WTC11 (cell line): Measurements from ENCODE around the gene RAB11B. TPM values are rescaled to one million over a fixed set of nuclear protein-coding genes. Genes with fewer than 3 reads are reported as not detected.
"Not testable (repeated sequence)": the region's sequence is repeated elsewhere in the genome, so short reads cannot be mapped to it uniquely, and the experiment has no call there.

Experiments
- ATAC-seq: fragments of 200-7000 bp; cut with Tn5 transposase; 2 replicates; pipeline ENCODE4 v1.10.0; 2021; ENCODE audit warnings: mild to moderate bottlenecking, moderate library complexity
- CTCF ChIA-PET: fragments of 300-600 bp; sonication (Branson Sonifier 250); formaldehyde crosslinking; loops from one replicate; lab custom pipeline; 2021; ENCODE audit warnings: antibody characterized with exemption; lab: Charles Lee
- POLR2A ChIA-PET: fragments of 350-600 bp; sonication (Branson Sonifier 250); formaldehyde crosslinking; loops from one replicate; lab custom pipeline; 2021; ENCODE audit warnings: antibody characterized with exemption; lab: Charles Lee
- DNase-seq: peaks from one replicate; pipeline ENCODE4 v3.0.0; 2021; ENCODE audit warnings: low spot score
- H3K27ac Mint-ChIP-seq: 2 replicates; pipeline ENCODE4 v1.8.0; 2021; ENCODE audit warnings: mixed read lengths
- H3K27me3 Mint-ChIP-seq: 2 replicates; pipeline ENCODE4 v1.8.0; 2021; ENCODE audit warnings: low read depth, mild to moderate bottlenecking, moderate library complexity, mixed read lengths
- H3K36me3 Mint-ChIP-seq: 2 replicates; pipeline ENCODE4 v1.8.0; 2021; ENCODE audit warnings: mixed read lengths
- H3K4me1 Mint-ChIP-seq: 2 replicates; pipeline ENCODE4 v1.8.0; 2022; ENCODE audit warnings: mixed read lengths
- H3K4me3 Mint-ChIP-seq: 2 replicates; pipeline ENCODE4 v1.8.0; 2021; ENCODE audit warnings: mild to moderate bottlenecking, moderate library complexity, mixed read lengths
- H3K9me3 Mint-ChIP-seq: 2 replicates; pipeline ENCODE4 v1.8.0; 2021; ENCODE audit warnings: mixed read lengths
- EMX1 ChIP-seq: fragments of 250-450 bp; sonication (Bioruptor Pico); IDR thresholded peaks from 2 replicates; pipeline ENCODE4 v1.8.0; 2021; ENCODE audit warnings: mild to moderate bottlenecking
- GABPB1 ChIP-seq: sonication (generic); formaldehyde crosslinking; IDR thresholded peaks from 2 replicates; pipeline ENCODE4 v1.8.1; 2023; ENCODE audit warnings: mild to moderate bottlenecking, missing genetic modification reagents
- JUN ChIP-seq: sonication (generic); formaldehyde crosslinking; IDR thresholded peaks from 2 replicates; pipeline ENCODE4 v1.8.0; 2023; ENCODE audit warnings: mild to moderate bottlenecking, missing genetic modification reagents
- SOX15 ChIP-seq: fragments of 250-450 bp; sonication (Bioruptor Pico); IDR thresholded peaks from 2 replicates; pipeline ENCODE4 v1.9.0; 2021; ENCODE audit warnings: mild to moderate bottlenecking
- TEAD1 ChIP-seq: sonication (generic); formaldehyde crosslinking; IDR thresholded peaks from 2 replicates; pipeline ENCODE4 v1.8.0; 2022; ENCODE audit warnings: mild to moderate bottlenecking, missing genetic modification reagents
- TP53 ChIP-seq: sonication (generic); formaldehyde crosslinking; IDR thresholded peaks from 2 replicates; pipeline ENCODE4 v1.8.1; 2023; ENCODE audit warnings: mild to moderate bottlenecking, missing genetic modification reagents
- total RNA-seq: library from RNA; stranded (reverse); gene quantifications from 3 replicates; pipeline ENCODE4 v1.2.3, GENCODE V29; 2021
- TF ChIP-seq, protein P1 (sequence below): sonication (generic); formaldehyde crosslinking; IDR thresholded peaks from 2 replicates; pipeline ENCODE4 v1.8.0; 2022; ENCODE audit warnings: mild to moderate bottlenecking, missing genetic modification reagents
- TF ChIP-seq, protein P2 (sequence below): sonication (generic); formaldehyde crosslinking; IDR thresholded peaks from 2 replicates; pipeline ENCODE4 v1.8.1; 2022; ENCODE audit warnings: missing genetic modification reagents, borderline replicate concordance
- TF ChIP-seq, protein P3 (sequence below): sonication (generic); formaldehyde crosslinking; IDR thresholded peaks from 2 replicates; pipeline ENCODE4 v1.8.0; 2023; ENCODE audit warnings: missing genetic modification reagents

The RAB11B gene
- total RNA-seq, 1 experiment from 2014 or later: 108 TPM

DNA sequence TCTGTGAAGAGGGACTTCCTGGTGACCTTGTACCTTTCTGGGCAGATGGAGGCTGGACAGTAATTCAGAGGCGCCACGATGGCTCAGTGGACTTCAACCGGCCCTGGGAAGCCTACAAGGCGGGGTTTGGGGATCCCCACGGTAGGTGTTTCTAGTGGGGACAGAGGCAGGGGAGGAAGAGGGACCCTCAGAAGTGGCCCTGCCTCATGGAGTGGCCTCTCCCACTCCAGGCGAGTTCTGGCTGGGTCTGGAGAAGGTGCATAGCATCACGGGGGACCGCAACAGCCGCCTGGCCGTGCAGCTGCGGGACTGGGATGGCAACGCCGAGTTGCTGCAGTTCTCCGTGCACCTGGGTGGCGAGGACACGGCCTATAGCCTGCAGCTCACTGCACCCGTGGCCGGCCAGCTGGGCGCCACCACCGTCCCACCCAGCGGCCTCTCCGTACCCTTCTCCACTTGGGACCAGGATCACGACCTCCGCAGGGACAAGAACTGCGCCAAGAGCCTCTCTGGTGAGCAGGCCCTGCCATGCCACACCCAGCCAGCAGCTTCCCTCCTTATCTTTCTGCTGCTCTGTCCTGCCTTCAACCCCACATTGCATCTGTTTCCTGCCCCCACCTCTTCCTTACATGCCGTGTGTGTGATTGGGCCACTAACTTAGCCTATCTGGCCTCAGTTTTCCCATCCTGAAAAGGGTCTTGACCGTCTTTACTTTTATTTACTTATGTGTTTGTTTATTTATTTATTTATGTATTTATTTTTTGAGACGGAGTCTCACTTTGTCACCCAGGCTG, 19.0 kb upstream of the RAB11B start:
- CTCF ChIA-PET: interaction anchor here (0.6 to 2.2 kb wide), 2 partner anchors 17 to 19 kb away, joined by 5 to 8 read pairs; partner anchors contain the start of gene RAB11B
- H3K9me3 Mint-ChIP-seq: 0 out of 2 replicates have a peak, but pooled peaks cover under 1% of the 10 kb centered on the region
- POLR2A ChIA-PET: no interaction called here
- peaks cover 19% of the 10 kb centered on the region for H3K27me3 Mint-ChIP-seq
- DNase-seq (no peak), ATAC-seq (no peak)
- H3K4me3 Mint-ChIP-seq: no peak overlapping the region
- H3K36me3 Mint-ChIP-seq: peaks cover 10% of the 10 kb centered on the region
- no peak overlapping the region for H3K27ac Mint-ChIP-seq
- TF ChIP-seq SOX15 (no peak), TP53 (CRISPR knock-in tag) (no peak), JUN (CRISPR knock-in tag) (no peak), EMX1 (CRISPR knock-in tag) (no peak)
- TF ChIP-seq, protein P1, sequence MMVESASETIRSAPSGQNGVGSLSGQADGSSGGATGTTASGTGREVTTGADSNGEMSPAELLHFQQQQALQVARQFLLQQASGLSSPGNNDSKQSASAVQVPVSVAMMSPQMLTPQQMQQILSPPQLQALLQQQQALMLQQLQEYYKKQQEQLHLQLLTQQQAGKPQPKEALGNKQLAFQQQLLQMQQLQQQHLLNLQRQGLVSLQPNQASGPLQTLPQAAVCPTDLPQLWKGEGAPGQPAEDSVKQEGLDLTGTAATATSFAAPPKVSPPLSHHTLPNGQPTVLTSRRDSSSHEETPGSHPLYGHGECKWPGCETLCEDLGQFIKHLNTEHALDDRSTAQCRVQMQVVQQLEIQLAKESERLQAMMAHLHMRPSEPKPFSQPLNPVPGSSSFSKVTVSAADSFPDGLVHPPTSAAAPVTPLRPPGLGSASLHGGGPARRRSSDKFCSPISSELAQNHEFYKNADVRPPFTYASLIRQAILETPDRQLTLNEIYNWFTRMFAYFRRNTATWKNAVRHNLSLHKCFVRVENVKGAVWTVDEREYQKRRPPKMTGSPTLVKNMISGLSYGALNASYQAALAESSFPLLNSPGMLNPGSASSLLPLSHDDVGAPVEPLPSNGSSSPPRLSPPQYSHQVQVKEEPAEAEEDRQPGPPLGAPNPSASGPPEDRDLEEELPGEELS (CRISPR knock-in tag): no peak
- TF ChIP-seq, protein P2, sequence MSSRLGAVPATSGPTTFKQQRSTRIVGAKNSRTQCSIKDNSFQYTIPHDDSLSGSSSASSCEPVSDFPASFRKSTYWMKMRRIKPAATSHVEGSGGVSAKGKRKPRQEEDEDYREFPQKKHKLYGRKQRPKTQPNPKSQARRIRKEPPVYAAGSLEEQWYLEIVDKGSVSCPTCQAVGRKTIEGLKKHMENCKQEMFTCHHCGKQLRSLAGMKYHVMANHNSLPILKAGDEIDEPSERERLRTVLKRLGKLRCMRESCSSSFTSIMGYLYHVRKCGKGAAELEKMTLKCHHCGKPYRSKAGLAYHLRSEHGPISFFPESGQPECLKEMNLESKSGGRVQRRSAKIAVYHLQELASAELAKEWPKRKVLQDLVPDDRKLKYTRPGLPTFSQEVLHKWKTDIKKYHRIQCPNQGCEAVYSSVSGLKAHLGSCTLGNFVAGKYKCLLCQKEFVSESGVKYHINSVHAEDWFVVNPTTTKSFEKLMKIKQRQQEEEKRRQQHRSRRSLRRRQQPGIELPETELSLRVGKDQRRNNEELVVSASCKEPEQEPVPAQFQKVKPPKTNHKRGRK: no peak
- TF ChIP-seq, protein P3, sequence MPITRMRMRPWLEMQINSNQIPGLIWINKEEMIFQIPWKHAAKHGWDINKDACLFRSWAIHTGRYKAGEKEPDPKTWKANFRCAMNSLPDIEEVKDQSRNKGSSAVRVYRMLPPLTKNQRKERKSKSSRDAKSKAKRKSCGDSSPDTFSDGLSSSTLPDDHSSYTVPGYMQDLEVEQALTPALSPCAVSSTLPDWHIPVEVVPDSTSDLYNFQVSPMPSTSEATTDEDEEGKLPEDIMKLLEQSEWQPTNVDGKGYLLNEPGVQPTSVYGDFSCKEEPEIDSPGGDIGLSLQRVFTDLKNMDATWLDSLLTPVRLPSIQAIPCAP (CRISPR knock-in tag): no peak
- TF ChIP-seq, all 79 proteins: peak for 0
- H3K4me1 Mint-ChIP-seq: peaks cover 18% of the 10 kb centered on the region

DNA sequence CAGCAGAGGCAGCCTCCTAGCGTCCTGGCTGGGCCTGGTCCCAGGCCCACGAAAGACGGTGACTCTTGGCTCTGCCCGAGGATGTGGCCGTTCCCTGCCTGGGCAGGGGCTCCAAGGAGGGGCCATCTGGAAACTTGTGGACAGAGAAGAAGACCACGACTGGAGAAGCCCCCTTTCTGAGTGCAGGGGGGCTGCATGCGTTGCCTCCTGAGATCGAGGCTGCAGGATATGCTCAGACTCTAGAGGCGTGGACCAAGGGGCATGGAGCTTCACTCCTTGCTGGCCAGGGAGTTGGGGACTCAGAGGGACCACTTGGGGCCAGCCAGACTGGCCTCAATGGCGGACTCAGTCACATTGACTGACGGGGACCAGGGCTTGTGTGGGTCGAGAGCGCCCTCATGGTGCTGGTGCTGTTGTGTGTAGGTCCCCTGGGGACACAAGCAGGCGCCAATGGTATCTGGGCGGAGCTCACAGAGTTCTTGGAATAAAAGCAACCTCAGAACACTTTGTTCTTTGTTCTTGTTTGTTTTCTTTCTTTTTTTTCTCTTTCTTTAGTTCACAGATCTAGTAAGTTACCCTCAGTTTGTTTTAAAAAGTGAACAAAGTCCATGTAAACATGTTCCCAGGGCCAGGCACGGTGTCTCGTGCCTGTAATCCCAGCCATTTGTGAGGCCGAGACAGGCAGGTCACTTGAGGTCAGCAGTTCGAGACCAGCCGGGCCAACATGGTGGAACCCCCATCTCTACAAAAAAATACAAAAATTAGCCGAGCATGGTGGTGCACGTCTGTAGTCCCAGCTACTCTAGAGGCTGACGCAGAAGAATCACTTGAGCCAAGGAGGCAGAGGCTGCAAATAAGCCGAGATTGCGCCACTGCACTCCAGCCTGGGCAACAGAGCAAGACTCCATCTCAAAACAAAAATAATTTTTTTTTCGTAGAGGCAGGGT, 16.0 kb upstream of the RAB11B start:
- ChIA-PET CTCF (interaction anchor here (1.2 kb wide), 1 partner anchor 22 kb away, joined by 3 read pairs; no protein-coding TSS in a partner anchor), POLR2A (no interaction called here)
- H3K9me3 Mint-ChIP-seq: peaks cover 11% of the 10 kb centered on the region
- H3K27me3 Mint-ChIP-seq: no peaks in the 10 kb centered on the region
- ATAC-seq: no peak
- no peaks in the 10 kb centered on the region for H3K4me1 Mint-ChIP-seq
- peaks cover 18% of the 10 kb centered on the region for H3K36me3 Mint-ChIP-seq
- H3K4me3 Mint-ChIP-seq: no peak overlapping the region
- no peak overlapping the region for H3K27ac Mint-ChIP-seq
- TF ChIP-seq TEAD1 (CRISPR knock-in tag) (no peak), GABPB1 (CRISPR knock-in tag) (peak; percentile 32; the same call in 1 of the 2 replicates)
- no peak for DNase-seq

DNA sequence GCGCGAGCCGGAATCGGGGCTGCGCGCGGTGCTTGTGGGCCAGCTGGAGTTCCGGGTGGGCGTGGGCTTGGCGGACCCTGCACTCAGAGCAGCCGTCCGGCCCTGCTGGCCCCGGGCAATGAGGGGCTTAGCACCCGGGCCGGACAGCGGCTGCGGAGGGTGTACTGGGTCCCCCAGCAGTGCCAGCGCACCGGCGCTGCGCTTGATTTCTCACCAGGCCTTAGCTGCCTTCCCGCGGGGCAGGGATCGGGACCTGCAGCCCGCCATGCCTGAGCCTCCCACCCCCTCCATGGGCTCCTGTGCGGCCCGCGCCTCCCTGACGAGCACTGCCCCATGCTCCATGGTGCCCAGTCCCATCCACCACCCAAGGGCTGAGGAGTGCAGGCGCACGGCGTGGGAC, 14.4 kb upstream of the RAB11B start:
- DNase-seq, H3K27me3 Mint-ChIP-seq, ATAC-seq, H3K27ac Mint-ChIP-seq, H3K4me3 Mint-ChIP-seq, POLR2A ChIA-PET, CTCF ChIA-PET: not testable (repeated sequence)
- H3K4me1 Mint-ChIP-seq: peaks cover 13% of the 10 kb centered on the region
- H3K9me3 Mint-ChIP-seq: peaks cover 17% of the 10 kb centered on the region
- H3K36me3 Mint-ChIP-seq: peaks cover 24% of the 10 kb centered on the region

DNA sequence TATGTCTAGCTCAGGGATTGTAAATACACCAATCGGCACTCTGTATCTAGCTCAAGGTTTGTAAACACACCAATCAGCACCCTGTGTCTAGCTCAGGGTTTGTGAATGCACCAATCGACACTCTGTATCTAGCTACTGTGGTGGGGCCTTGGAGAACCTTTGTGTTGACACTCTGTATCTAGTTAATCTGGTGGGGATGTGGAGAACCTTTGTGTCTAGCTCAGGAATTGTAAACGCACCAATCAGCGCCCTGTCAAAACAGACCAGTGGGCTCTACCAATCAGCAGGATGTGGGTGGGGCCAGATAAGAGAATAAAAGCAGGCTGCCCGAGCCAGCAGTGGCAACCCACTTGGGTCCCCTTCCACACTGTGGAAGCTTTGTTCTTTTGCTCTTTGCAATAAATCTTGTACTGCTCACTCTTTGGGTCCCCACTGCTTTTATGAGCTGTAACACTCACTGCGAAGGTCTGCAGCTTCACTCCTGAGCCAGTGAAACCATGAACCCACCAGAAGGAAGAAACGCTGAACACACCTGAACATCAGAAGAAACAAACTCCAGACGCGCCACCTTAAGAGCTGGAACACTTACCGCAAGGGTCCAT, 13.7 kb upstream of the RAB11B start:
- peaks cover 20% of the 10 kb centered on the region for H3K4me1 Mint-ChIP-seq
- not testable (repeated sequence) for ATAC-seq, DNase-seq, H3K4me3 Mint-ChIP-seq, H3K27me3 Mint-ChIP-seq, H3K27ac Mint-ChIP-seq
- peaks cover 24% of the 10 kb centered on the region for H3K36me3 Mint-ChIP-seq
- peaks cover 17% of the 10 kb centered on the region for H3K9me3 Mint-ChIP-seq
- POLR2A ChIA-PET: interaction anchor here (0.6 kb wide), 1 partner anchor 38 kb away, joined by 4 read pairs; no protein-coding TSS in a partner anchor
- CTCF ChIA-PET: interaction anchor here (2.1 to 3.9 kb wide), 2 partner anchors 9 to 23 kb away, joined by 5 to 20 read pairs; no protein-coding TSS in a partner anchor
